Measurements from ENCODE around the gene MYL6. TPM values are rescaled to one million over a fixed set of nuclear protein-coding genes. Genes with fewer than 3 reads are reported as not detected.

Gene MYL6
- total RNA-seq, 1 donor from 2014 or later, result 590 TPM

DNA sequence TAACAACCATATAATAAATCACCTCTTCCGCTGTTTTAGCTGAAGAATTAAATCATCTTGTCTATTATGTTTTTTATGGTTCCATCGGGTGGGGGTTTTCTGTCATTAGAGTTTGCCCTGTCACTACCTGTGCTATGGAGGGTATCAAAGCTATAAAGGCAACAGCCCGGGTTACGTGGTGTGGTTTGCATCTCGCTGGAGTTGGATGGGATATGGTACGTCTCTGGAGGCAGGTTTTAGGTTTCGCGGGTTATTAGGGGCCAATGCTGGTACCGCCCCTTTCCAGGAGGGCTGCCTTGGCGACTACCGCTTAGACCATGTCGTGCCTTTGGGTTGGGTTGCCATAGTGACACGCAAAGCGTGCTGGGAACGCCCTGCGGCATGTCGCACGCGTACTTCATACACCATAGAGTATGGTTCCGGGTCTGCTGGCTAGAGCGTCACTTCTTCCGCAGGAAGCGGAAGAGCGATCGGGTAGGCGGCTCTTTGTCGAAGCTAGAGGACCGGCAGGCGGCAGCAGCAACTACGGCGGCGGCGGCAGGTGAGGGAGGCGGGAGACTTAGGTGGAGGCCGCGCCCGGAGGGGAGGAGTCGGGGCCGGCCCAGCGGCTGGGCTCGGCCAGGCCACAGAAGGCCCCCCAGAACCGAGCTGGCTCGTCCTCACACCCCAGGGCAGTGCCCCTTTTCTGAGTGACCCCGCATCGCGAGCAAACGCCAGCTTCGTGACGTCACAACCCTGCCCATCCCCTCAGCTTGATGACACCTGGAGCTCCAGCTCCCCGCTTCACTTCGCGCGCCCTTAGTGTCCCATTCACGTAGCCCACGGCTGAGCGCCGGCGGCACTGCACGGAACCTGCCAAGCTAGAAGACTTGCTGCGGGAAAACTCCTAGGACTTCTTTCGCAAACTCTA lies 40.1 kb upstream of the MYL6 start, which contains the start of gene ZC3H10:
ZC3H10 (plus strand) TSS at position 489 of the 910 bp plus-strand sequence. CDS start 2,297 bp downstream, outside the sequence.
- H3K36me3 ChIP-seq (ENCODE audit: control insufficient read depth, insufficient read depth, low read length), result peaks cover 16% of the 10 kb centered on the region
- TF ChIP-seq, protein P1, sequence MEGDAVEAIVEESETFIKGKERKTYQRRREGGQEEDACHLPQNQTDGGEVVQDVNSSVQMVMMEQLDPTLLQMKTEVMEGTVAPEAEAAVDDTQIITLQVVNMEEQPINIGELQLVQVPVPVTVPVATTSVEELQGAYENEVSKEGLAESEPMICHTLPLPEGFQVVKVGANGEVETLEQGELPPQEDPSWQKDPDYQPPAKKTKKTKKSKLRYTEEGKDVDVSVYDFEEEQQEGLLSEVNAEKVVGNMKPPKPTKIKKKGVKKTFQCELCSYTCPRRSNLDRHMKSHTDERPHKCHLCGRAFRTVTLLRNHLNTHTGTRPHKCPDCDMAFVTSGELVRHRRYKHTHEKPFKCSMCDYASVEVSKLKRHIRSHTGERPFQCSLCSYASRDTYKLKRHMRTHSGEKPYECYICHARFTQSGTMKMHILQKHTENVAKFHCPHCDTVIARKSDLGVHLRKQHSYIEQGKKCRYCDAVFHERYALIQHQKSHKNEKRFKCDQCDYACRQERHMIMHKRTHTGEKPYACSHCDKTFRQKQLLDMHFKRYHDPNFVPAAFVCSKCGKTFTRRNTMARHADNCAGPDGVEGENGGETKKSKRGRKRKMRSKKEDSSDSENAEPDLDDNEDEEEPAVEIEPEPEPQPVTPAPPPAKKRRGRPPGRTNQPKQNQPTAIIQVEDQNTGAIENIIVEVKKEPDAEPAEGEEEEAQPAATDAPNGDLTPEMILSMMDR (IDR thresholded peaks at IDR 0.05; ENCODE audit: insufficient read depth, low read length, severe bottlenecking), result peak; percentile 69
- FAIRE-seq (peak; percentile 88), DNase-seq (ENCODE audit: low read depth) (peak; percentile 99)
- peak within 1 kb of the TSS; percentile 64 for H3K4me3 ChIP-seq (ENCODE audit: low read depth, low read length)
- H3K27me3 ChIP-seq (ENCODE audit: control insufficient read depth, insufficient read depth, low read length), result no peaks in the 10 kb centered on the region

DNA sequence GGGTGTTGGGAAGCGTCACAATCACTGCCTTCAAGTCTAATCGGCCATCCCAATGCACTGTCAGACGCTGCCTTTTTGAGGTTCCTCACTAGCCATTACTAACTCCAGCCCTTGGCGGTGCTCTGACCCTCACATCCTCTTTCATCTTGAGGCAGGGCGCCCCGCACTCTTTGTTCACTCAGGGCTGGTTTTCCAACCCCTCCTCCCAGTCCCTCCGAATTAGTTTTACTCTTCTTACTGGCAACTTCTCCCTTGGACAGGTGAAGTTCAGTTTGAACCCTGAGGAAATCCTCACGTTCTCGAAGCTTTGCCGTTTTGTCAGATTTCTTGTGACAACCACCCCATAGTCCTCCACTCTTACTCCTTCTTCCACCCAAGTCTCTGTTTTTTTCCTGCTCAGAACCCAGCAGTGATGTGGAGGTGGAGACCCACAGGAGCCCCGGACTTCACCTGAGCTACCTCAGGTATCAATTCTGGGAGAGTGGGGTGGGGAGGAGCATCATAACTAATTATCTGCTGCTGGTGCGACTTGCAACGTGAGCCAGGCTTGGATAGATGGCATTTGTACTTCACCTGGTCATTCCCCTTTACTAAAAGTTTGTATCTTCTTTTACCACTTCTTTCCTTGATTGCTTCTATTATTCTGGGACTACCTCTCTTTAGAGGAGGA lies 39.3 kb upstream of the MYL6 start:
- DNase-seq (ENCODE audit: low read depth) (no peak), FAIRE-seq (no peak)
- peak overlapping the region; percentile 64 for H3K4me3 ChIP-seq (ENCODE audit: low read depth, low read length)
- no peaks in the 10 kb centered on the region for H3K27me3 ChIP-seq (ENCODE audit: control insufficient read depth, insufficient read depth, low read length)
- TF ChIP-seq, protein P1 (IDR thresholded peaks at IDR 0.05; ENCODE audit: insufficient read depth, low read length, severe bottlenecking), result no peak
- peaks cover 13% of the 10 kb centered on the region for H3K36me3 ChIP-seq (ENCODE audit: control insufficient read depth, insufficient read depth, low read length)

DNA sequence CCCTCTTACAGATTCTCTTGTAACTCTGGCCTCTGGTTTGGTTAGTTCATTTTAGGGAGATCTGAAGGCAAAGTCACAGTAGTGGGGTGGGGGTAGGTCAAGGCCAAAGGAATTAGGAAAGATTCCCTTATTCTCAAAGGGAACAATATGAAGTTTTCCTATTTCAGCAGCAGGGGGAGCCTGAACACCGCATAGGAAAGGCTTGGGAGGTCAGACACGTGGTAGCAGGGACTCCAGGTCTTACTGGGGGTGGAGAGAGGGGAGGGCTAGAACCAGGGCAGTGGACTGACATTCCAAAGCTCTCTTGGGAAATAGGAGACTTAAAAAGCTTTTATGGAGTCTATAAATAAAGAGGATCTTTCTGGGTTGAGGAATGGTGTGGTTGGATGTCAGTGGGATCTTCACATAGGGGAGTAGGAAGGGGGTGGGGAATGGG lies 38.8 kb upstream of the MYL6 start:
- DNase-seq (ENCODE audit: low read depth) (peak; percentile 80), FAIRE-seq (no peak)
- TF ChIP-seq, protein P1 (IDR thresholded peaks at IDR 0.05; ENCODE audit: insufficient read depth, low read length, severe bottlenecking), result peak; percentile 69
- Histone ChIP-seq H3K4me3 (ENCODE audit: low read depth, low read length) (no peak overlapping the region), H3K36me3 (ENCODE audit: control insufficient read depth, insufficient read depth, low read length) (peaks cover 13% of the 10 kb centered on the region), H3K27me3 (ENCODE audit: control insufficient read depth, insufficient read depth, low read length) (no peaks in the 10 kb centered on the region)

DNA sequence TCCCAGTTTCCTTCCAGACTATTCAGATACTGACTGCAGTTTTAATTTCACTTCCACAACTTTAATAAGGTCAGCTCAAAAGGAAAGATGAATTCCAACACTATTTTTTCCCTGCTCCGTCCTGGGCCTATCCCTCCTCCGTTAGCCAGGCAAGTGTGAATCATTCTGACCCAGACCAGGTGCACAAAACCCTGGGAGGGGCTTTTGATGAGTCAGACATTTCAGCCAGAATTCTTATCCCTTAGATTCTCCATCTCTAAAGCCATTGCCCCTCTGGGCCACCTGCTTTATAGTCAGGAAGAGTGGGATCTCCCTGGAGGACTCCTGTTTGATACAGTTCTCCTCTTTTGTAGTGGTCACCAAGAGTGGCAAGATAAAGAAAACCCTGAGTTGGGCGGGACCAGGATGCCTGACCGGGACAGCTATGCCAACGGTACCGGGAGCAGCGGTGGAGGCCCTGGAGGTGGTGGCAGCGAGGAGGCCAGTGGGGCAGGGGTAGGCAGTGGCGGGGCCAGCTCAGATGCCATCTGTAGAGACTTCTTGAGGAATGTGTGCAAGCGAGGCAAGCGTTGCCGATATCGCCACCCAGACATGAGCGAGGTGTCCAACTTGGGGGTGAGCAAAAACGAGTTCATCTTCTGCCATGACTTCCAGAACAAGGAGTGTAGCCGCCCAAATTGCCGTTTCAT lies 37.9 kb upstream of the MYL6 start:
- FAIRE-seq, result no peak
- H3K27me3 ChIP-seq (ENCODE audit: control insufficient read depth, insufficient read depth, low read length), result no peaks in the 10 kb centered on the region
- DNase-seq (ENCODE audit: low read depth), result peak; percentile 75
- H3K4me3 ChIP-seq (ENCODE audit: low read depth, low read length), result no peak overlapping the region
- H3K36me3 ChIP-seq (ENCODE audit: control insufficient read depth, insufficient read depth, low read length), result peaks cover 13% of the 10 kb centered on the region
- TF ChIP-seq, protein P1 (IDR thresholded peaks at IDR 0.05; ENCODE audit: insufficient read depth, low read length, severe bottlenecking), result no peak

DNA sequence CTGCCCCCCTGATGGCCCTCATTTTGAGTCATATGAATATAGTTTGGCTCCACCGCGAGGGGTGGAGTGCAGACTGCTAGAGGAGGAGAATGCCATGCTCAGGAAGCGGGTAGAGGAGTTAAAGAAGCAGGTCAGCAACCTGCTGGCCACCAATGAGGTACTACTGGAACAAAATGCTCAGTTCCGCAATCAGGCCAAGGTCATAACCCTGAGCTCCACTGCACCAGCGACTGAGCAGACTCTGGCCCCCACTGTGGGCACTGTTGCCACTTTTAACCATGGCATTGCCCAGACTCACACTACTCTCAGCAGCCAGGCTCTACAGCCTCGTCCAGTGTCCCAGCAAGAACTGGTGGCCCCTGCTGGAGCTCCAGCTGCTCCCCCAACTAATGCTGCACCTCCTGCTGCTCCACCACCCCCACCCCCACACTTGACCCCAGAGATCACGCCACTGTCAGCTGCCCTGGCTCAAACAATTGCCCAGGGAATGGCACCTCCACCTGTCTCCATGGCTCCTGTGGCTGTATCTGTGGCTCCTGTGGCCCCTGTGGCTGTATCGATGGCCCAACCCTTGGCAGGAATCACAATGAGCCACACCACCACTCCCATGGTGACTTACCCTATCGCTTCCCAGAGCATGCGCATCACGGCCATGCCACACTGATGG lies 36.8 kb upstream of the MYL6 start:
- no peaks in the 10 kb centered on the region for H3K27me3 ChIP-seq (ENCODE audit: control insufficient read depth, insufficient read depth, low read length)
- H3K36me3 ChIP-seq (ENCODE audit: control insufficient read depth, insufficient read depth, low read length), result peaks cover 13% of the 10 kb centered on the region
- FAIRE-seq (no peak), DNase-seq (ENCODE audit: low read depth) (no peak)
- TF ChIP-seq, protein P1 (IDR thresholded peaks at IDR 0.05; ENCODE audit: insufficient read depth, low read length, severe bottlenecking), result no peak
- no peak overlapping the region for H3K4me3 ChIP-seq (ENCODE audit: low read depth, low read length)
